CD4-positive, alpha-beta T cell treated with Interleukin-12 subunit alpha and Interleukin-12 subunit beta, for 1 hour (primary cell): Measurements from ENCODE around the gene GRID2.

Experiments used
- DNase-seq: peaks from one replicate; pipeline ENCODE4 v3.0.0-alpha.2; 2020

The GRID2 gene

GRCh38 chr4:92988301-92988700 is 684.5 kb downstream of the GRID2 start:
- DNase-seq = no peak

DNA sequence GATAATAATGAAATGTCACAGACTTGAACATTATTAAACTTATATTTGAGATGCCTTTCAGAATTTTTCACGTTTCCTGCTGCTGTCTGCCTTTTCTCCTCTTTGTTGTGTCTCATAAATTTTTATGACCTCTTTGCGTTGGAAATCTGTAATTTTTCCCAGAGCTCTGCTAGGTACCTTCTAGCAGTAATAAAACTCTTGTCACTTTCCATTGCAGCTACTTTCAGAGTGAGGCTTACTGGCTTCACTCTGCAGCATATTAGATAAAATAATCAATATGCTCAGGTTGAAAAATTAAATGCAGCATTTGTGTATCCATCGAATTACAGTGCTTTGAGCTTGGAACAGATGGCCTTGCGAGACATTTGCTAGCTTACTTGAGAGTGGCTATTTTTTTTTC is 689.0 kb downstream of the GRID2 start:
- no peak for DNase-seq

- DNase-seq = no peak
These were observed 691.0 kb downstream of the GRID2 start for GRCh38 chr4:92994727-92995126.

DNA sequence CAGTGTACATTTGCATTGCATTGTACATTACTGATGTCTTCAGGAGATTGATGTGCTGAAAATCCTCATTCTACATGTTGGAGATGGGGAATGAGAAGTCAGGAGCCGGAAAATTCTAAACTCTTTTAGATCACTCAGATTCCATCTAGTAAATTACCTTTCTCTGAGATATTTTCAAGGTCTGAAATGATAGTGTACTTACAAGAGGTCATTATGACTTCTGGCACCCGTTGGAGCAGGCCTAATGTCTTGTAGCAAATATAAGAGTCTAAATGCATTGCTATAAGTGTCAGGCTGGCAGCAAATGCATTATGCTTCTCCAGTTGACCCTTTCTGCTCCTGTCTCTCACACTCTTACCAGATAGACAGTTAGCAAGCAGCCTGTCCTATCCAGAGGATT is 692.8 kb downstream of the GRID2 start:
- DNase-seq = no peak

DNA sequence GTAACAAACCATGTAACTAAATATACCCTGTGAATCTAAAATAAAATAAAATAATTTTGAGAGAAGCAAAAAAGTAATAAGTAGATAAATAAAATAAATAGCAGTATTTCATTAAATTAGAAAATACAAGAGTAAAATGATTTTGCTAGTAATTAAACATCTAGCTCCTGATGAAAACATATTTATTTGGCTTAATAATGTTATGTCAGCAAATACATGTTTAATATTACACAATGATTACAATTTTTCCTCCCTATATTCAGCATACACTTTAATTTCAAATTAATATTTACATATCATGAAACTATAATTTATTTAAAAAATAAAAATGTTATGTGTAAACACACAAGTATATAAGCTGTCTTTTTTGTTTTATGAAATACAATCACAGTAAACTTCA is 697.1 kb downstream of the GRID2 start:
- no peak for DNase-seq

DNA sequence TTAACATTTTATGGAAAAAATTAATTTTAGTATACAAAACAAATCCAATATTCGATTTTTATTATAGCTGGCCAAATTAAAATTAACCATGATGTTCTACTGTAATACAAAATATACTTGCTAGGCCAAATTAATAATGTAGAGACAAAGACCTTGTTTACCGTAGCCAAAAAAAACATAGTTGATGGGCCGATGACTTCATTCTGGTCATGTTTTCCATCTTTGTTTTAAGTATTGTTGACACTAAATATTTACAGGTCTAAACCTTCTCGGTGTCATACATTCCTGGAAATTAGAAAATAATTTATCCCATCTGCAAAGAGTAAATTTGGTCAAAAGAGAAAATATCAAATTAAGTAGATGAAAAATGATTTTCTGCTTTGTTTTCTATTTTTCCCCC is 698.5 kb downstream of the GRID2 start:
- no peak for DNase-seq

DNA sequence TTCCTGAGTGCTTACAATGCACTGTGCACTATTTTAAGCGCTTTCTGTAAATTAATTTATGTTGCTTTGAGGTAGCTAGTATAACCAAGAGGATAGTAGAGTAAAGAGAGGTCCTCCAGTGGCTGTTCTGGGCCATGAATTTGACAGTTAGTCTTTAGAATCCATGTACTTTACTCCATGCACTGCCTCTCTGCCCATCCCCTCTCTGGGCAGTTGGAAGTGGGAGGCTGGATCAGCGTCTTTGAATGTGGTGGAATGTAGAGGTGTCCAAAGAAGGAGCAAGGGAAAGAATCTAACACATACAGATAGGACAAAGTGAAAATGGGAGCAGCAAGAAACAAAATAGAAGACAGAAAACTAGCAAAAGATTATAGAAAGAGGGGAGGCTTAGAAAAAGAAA is 712.6 kb downstream of the GRID2 start:
- DNase-seq = no peak

DNA sequence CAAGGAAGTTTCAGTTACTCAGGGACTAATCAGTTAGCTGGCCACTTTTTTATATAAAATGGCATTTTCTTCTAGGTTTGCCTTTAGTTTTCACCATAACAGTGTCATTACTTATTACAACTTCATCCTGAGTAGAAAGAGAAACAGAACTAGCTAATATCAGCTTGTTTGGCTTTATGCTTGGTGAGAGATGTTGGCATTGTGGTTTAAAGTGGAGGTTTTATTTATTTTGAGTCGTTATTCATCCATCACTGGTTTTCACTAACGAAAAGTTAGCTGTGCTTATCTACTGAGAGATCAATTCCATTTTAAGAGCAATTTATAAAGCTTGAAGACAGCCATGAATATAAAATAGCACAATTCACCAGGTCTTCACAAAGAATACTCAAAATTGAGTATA is 714.5 kb downstream of the GRID2 start:
- DNase-seq = no peak

GRCh38 chr4:93018806-93019205 is 715.0 kb downstream of the GRID2 start:
- DNase-seq = no peak

GRCh38 chr4:93029769-93030168 is 726.0 kb downstream of the GRID2 start:
- DNase-seq = no peak

- no peak for DNase-seq
These were observed 726.9 kb downstream of the GRID2 start for GRCh38 chr4:93030670-93031069.

- no peak for DNase-seq
These were observed 727.8 kb downstream of the GRID2 start for GRCh38 chr4:93031431-93032098.

DNA sequence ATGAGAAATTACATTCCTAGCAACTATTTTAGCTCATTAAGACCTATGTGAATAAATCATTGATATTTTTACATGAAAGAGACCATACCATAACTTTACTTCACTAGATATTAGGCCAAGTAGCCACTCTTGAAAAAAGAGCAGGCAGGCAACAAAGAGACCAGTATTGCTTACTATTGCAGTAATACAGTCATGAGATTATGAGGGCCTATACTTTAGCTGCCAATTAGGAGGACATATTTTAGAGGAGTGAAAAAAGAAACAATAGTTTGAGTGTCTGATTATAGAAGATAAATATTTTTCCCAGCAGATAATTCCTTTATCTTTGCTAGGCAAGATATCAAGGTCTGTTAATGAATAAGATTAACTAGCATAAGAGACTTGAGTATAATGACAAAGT is 739.0 kb downstream of the GRID2 start:
- DNase-seq = no peak

GRCh38 chr4:93053140-93053539 is 749.4 kb downstream of the GRID2 start:
- no peak for DNase-seq

GRCh38 chr4:93061826-93062225 is 758.1 kb downstream of the GRID2 start:
- no peak for DNase-seq

GRCh38 chr4:93063325-93063724 is 759.6 kb downstream of the GRID2 start:
- DNase-seq = no peak

GRCh38 chr4:93065790-93066189 is 762.0 kb downstream of the GRID2 start:
- no peak for DNase-seq

GRCh38 chr4:93066749-93067148 is 763.0 kb downstream of the GRID2 start:
- DNase-seq = no peak

DNA sequence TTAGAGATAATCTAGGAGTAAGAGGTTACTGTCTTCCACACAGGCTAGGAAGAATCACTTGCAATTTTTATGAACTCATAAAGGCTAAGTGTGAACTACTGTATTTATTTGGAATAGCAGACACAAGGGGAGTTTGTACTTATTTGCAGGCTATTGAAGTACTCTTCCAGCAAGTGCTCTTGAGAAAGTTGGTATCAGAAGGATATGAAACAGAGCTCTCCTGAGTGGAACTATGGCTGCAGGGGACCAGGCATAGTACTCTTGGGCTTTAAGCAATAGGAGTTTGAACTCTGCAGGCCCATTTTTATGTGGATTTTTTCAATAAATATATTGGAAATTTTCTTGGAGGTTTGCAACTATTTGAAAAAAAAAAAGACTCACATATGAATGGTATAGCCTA is 768.5 kb downstream of the GRID2 start:
- no peak for DNase-seq

DNA sequence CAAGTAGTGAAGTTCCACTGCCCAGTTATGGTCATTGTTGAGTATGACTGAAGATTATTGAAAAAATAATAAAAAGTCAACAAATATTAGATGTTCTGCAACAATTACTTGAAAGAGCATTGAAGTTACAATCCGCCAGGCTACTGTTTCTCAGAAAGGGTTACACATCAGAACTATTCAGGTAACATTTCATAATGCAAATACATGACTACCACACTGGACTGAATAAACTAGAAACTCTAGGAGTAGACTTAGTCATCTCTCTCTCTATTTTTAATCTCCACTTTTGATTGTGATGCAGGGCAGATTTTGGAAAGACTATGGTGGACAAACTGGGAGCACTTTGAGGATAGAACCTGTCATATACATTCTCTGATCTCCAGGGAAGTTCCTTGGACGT is 776.5 kb downstream of the GRID2 start:
- no peak for DNase-seq

GRCh38 chr4:93084599-93085305 is 781.0 kb downstream of the GRID2 start:
- DNase-seq = no peak

- no peak for DNase-seq
These were observed 782.6 kb downstream of the GRID2 start for GRCh38 chr4:93086356-93086755.

- DNase-seq = no peak
These were observed 789.0 kb downstream of the GRID2 start for GRCh38 chr4:93092765-93093164.

DNA sequence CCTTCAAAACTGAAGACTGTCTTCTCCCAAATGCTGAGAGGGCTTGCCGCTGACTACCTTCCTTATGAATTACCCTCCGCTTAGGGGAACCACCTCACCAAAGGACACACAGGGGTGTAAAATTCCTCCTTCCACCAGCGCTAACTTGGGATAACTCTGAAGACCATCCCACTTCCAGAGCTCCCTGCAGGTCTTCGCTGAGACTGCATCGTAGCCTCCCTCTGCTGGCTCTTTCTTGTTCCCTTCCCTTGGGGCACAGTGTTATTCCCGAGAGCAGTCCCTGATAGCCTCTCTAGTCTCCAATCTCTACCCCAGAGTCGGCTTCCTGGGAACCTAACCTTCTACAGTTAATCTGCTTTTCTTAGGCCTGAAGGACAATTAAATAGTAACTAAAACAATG is 799.3 kb downstream of the GRID2 start:
- DNase-seq = no peak

- no peak for DNase-seq
These were observed 812.9 kb downstream of the GRID2 start for GRCh38 chr4:93116624-93117023.
